Astrocyte (in vitro differentiated cells and primary cell): Measurements from ENCODE around the gene PLXNA3.

Experiments used
- EZH2 ChIP-seq: IDR thresholded peaks from 2 replicates; pipeline ENCODE4 v1.6.1; 2012; ENCODE audit warnings: mild to moderate bottlenecking, low read length, inconsistent platforms; ENCODE audit not compliant: insufficient read depth
- TF ChIP-seq, protein P1 (sequence below): IDR thresholded peaks from 2 replicates; pipeline ENCODE4 v1.5.1; 2011; ENCODE audit warnings: low read depth, mild to moderate bottlenecking, inconsistent platforms, low read length, moderate library complexity; ENCODE audit not compliant: insufficient read depth

DNA sequence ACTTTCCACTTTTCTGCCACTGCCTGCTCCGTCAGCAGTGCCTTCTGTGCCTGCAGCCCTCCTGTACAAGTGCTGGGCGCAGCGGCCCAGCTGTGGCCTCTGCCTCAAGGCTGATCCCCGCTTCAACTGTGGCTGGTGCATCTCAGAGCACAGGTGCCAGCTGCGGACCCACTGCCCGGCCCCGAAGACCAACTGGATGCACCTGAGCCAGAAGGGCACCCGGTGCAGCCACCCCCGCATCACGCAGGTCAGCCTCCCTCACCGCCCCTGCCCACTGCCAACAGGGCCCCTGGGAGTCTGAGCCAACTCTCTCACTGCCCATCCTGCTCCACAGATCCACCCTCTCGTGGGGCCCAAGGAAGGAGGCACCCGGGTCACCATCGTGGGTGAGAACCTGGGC lies 7.5 kb downstream of the PLXNA3 start:
- TF ChIP-seq, protein P1, sequence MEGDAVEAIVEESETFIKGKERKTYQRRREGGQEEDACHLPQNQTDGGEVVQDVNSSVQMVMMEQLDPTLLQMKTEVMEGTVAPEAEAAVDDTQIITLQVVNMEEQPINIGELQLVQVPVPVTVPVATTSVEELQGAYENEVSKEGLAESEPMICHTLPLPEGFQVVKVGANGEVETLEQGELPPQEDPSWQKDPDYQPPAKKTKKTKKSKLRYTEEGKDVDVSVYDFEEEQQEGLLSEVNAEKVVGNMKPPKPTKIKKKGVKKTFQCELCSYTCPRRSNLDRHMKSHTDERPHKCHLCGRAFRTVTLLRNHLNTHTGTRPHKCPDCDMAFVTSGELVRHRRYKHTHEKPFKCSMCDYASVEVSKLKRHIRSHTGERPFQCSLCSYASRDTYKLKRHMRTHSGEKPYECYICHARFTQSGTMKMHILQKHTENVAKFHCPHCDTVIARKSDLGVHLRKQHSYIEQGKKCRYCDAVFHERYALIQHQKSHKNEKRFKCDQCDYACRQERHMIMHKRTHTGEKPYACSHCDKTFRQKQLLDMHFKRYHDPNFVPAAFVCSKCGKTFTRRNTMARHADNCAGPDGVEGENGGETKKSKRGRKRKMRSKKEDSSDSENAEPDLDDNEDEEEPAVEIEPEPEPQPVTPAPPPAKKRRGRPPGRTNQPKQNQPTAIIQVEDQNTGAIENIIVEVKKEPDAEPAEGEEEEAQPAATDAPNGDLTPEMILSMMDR: no peak
- TF ChIP-seq EZH2: no peak
